Right lobe of liver (tissue), 4 donors: ENCODE results near the gene TIAM2.

ENCODE experiments used
- CTCF ChIP-seq, 4 donors: fragments of 200-600 bp in 3 of 4; fragments of 450-650 bp in 1 of 4; IDR thresholded peaks; one replicate each; pipeline versions ENCODE4 v1.5.1 to v1.8.0; 2016 to 2022; ENCODE audit warnings: antibody characterized with exemption in 4 of 4, mild to moderate bottlenecking in 2 of 4
- POLR2A ChIP-seq: fragments of 450-650 bp; IDR thresholded peaks from one replicate; pipeline ENCODE4 v1.6.1; 2017; ENCODE audit warnings: antibody characterized with exemption, mild to moderate bottlenecking
- donor health status: DM: no; HTN: no; CAD: no.
- donor health status: DM: no; HTN: no; CAD: no.
- donor health status: DM: no; HTN: yes; CAD: no.

- TF ChIP-seq CTCF (IDR thresholded peaks at IDR 0.05) (no peak), POLR2A (no peak)
Measured at GRCh38 chr6:155163601-155164000, 168.5 kb downstream of the TIAM2 start.
